Calu3 (cell line): ENCODE measurements around the gene WNK4. TPM values are rescaled to one million over a fixed set of nuclear protein-coding genes. Genes with fewer than 3 reads are reported as not detected.

Source experiments
- BruUV-seq: library from RNA; stranded (reverse); fragments of 400-500 nt; replicated peaks from 2 replicates; lab custom pipeline; 2021; lab: Mats Ljungman, UMichigan
- CTCF ChIA-PET: fragments of 300-600 bp; sonication (Branson Sonifier 250); formaldehyde crosslinking; loops from one replicate; lab custom pipeline; 2022; ENCODE audit warnings: antibody characterized with exemption; lab: Charles Lee
- DNase-seq: peaks from one replicate; pipeline ENCODE4 v3.0.0; 2022
- H3K27ac Mint-ChIP-seq: one replicate; pipeline ENCODE4 v1.8.0; 2022; ENCODE audit warnings: mixed read lengths; ENCODE audit not compliant: unreplicated experiment
- H3K27me3 Mint-ChIP-seq: one replicate; pipeline ENCODE4 v1.8.0; 2022; ENCODE audit warnings: mixed read lengths; ENCODE audit not compliant: unreplicated experiment
- H3K36me3 Mint-ChIP-seq: one replicate; pipeline ENCODE4 v1.8.0; 2022; ENCODE audit warnings: mild to moderate bottlenecking, moderate library complexity, mixed read lengths; ENCODE audit not compliant: insufficient read depth, unreplicated experiment
- H3K4me1 Mint-ChIP-seq: one replicate; pipeline ENCODE4 v1.8.0; 2022; ENCODE audit warnings: mild to moderate bottlenecking, low read depth, mixed read lengths; ENCODE audit not compliant: unreplicated experiment
- H3K4me3 Mint-ChIP-seq: one replicate; pipeline ENCODE4 v1.8.0; 2022; ENCODE audit warnings: mild to moderate bottlenecking, low read depth, moderate library complexity, mixed read lengths; ENCODE audit not compliant: unreplicated experiment
- H3K9me3 Mint-ChIP-seq: one replicate; pipeline ENCODE4 v1.8.0; 2022; ENCODE audit warnings: low read depth, mixed read lengths; ENCODE audit not compliant: unreplicated experiment
- intact Hi-C: fragments of 100-400 bp; cut with micrococcal nuclease; formaldehyde crosslinking; loops from one replicate; pipeline ENCODE4 v1.10.0; 2022; ENCODE audit not compliant: unreplicated experiment
- total RNA-seq: library from RNA; stranded (reverse); gene quantifications from 2 replicates; pipeline ENCODE4 v1.2.3, GENCODE V29; 2022
- TF ChIP-seq, protein P1 (sequence below): fragments of 200-600 bp; IDR thresholded peaks from one replicate; pipeline ENCODE4 v1.8.0; 2022; ENCODE audit warnings: antibody characterized with exemption; ENCODE audit not compliant: unreplicated experiment

WNK4 gene
- total RNA-seq, 1 experiment from 2014 or later, result 0.33 TPM

DNA sequence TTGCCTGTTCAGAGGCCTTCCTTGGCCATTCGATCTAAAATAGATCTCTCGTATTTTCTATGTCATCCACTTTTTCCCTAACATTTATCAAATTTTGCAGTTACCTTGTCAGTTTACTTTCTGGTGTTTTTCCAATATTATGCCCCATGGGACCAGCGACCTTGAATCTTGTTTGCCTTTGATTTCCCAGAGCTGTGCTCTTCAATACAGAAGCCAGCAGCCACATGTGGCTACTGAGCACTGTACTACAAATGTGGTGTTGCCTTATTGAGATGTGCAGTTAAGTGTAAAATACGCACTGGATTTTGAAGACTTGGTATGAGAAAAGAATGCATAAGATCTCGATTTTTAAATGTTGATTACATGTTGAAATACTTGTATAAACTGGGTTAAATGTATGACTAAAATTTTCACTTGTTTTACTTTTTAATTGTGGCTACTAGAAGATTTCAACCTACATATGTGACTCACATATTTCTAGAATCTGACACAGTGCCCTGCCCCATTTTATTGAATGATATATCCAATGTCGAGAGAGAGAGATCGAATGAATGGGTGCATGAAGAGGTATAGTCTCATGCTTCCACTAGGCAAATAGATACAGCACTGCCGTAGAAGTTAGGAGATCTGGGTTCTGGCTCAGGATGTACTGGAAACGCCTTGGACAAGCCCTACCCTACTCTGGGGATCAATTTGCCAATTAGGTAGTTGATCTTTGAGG lies 52.0 kb downstream of the WNK4 start:
- no peak for DNase-seq
- intact Hi-C loops, result no loop called here
- TF ChIP-seq, protein P1, sequence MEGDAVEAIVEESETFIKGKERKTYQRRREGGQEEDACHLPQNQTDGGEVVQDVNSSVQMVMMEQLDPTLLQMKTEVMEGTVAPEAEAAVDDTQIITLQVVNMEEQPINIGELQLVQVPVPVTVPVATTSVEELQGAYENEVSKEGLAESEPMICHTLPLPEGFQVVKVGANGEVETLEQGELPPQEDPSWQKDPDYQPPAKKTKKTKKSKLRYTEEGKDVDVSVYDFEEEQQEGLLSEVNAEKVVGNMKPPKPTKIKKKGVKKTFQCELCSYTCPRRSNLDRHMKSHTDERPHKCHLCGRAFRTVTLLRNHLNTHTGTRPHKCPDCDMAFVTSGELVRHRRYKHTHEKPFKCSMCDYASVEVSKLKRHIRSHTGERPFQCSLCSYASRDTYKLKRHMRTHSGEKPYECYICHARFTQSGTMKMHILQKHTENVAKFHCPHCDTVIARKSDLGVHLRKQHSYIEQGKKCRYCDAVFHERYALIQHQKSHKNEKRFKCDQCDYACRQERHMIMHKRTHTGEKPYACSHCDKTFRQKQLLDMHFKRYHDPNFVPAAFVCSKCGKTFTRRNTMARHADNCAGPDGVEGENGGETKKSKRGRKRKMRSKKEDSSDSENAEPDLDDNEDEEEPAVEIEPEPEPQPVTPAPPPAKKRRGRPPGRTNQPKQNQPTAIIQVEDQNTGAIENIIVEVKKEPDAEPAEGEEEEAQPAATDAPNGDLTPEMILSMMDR, result no peak
- H3K9me3 Mint-ChIP-seq, result no peaks in the 10 kb centered on the region
- peaks cover 49% of the 10 kb centered on the region for H3K36me3 Mint-ChIP-seq
- H3K27ac Mint-ChIP-seq, result peak overlapping the region; percentile 96
- H3K4me3 Mint-ChIP-seq, result peak overlapping the region; percentile 88
- CTCF ChIA-PET, result interaction anchor here (2.2 to 2.6 kb wide), 2 partner anchors 8 to 11 kb away, joined by 8 to 15 read pairs; partner anchors contain the start of gene BECN1
- peaks cover 19% of the 10 kb centered on the region for H3K4me1 Mint-ChIP-seq
- BruUV-seq, result no TSS peak
- peaks cover 14% of the 10 kb centered on the region for H3K27me3 Mint-ChIP-seq

GRCh38 chr17:42832934-42833766 lies 52.7 kb downstream of the WNK4 start, which contains the start of gene PSME3:
Gene PSME3 (plus strand): TSS chr17:42833397. CDS start chr17:42833632, 235 bp downstream.
- Mint-ChIP-seq H3K4me3 (peak within 1 kb of the TSS; percentile 88), H3K27ac (peak within 1 kb of the TSS; percentile 96), H3K36me3 (peaks cover 57% of the 10 kb centered on the region), H3K4me1 (peaks cover 19% of the 10 kb centered on the region), H3K9me3 (no peaks in the 10 kb centered on the region), H3K27me3 (peaks cover 7% of the 10 kb centered on the region)
- DNase-seq, result peak; percentile 94
- TSS peak; percentile 85 for BruUV-seq
- CTCF ChIA-PET, result interaction anchor here (0.6 to 2.6 kb wide), 3 partner anchors 9 to 99 kb away, joined by 3 to 15 read pairs (median 8); partner anchors contain the start of gene BECN1
- intact Hi-C loops, result no loop called here
- TF ChIP-seq, protein P1, result no peak

GRCh38 chr17:42833767-42834422 lies 53.5 kb downstream of the WNK4 start:
- intact Hi-C loops, result no loop called here

More at GRCh38 chr17:42833767-42834422, 53.5 kb downstream of the WNK4 start:
- Mint-ChIP-seq H3K9me3 (no peaks in the 10 kb centered on the region), H3K36me3 (peaks cover 64% of the 10 kb centered on the region), H3K4me3 (peak overlapping the region; percentile 88), H3K27me3 (no peaks in the 10 kb centered on the region), H3K27ac (peak overlapping the region; percentile 96), H3K4me1 (peaks cover 19% of the 10 kb centered on the region)
- TF ChIP-seq, protein P1, result no peak
- no peak for DNase-seq
- CTCF ChIA-PET, result interaction anchor here (0.6 to 2.6 kb wide), 5 partner anchors 9 to 357 kb away, joined by 3 to 15 read pairs (median 4); partner anchors contain the start of gene BECN1
- BruUV-seq, result no TSS peak
